DND-41 (cell line): ENCODE measurements around the gene NAPB.

Experiments used
- ATAC-seq: fragments of 200-7000 bp; cut with Tn5 transposase; 3 replicates; pipeline ENCODE4 v1.9.1; 2021; ENCODE audit warnings: low read depth; ENCODE audit not compliant: insufficient read depth
- DNase-seq: peaks from one replicate; pipeline ENCODE4 v3.0.0-alpha.2; 2020
- H2AFZ ChIP-seq: 2 replicates; pipeline ENCODE4 v1.6.0; 2012; ENCODE audit warnings: low read depth, low read length
- H3K27ac ChIP-seq: 2 replicates; pipeline ENCODE4 v1.5.1; 2012; ENCODE audit warnings: low read length, inconsistent platforms
- H3K27me3 ChIP-seq: fragments of 200-600 bp; sonication (generic); 2 replicates; pipeline ENCODE4 v1.6.0; 2012; ENCODE audit warnings: low read length, mild to moderate bottlenecking, inconsistent platforms; ENCODE audit not compliant: insufficient read depth, poor library complexity
- H3K36me3 ChIP-seq: 2 replicates; pipeline ENCODE4 v1.5.1; 2012; ENCODE audit warnings: low read length, inconsistent platforms; ENCODE audit not compliant: insufficient read depth
- H3K4me1 ChIP-seq: 2 replicates; pipeline ENCODE4 v1.5.1; 2012; ENCODE audit warnings: mild to moderate bottlenecking, low read length; ENCODE audit not compliant: insufficient read depth
- H3K4me2 ChIP-seq: 2 replicates; pipeline ENCODE4 v1.6.0; 2012; ENCODE audit warnings: mild to moderate bottlenecking, moderate library complexity, low read length, inconsistent platforms; ENCODE audit not compliant: insufficient read depth
- H3K4me3 ChIP-seq, 2 experiments: fragments of 200-600 bp in 1 of 2; shearing (Covaris generic) in 1 of 2; 2 replicates each; pipeline ENCODE4 v1.5.1; 2012 to 2016; ENCODE audit warnings: inconsistent platforms in 2 of 2, low read length in 2 of 2, mild to moderate bottlenecking in 2 of 2, low read depth in 1 of 2, moderate library complexity in 1 of 2
- H3K79me2 ChIP-seq: 2 replicates; pipeline ENCODE4 v1.6.0; 2012; ENCODE audit warnings: low read length, inconsistent platforms; ENCODE audit not compliant: insufficient read depth
- H3K9ac ChIP-seq: 2 replicates; pipeline ENCODE4 v1.6.0; 2012; ENCODE audit warnings: low read depth, mild to moderate bottlenecking, inconsistent platforms, low read length, moderate library complexity
- H3K9me3 ChIP-seq: 2 replicates; pipeline ENCODE4 v1.5.1; 2012; ENCODE audit warnings: low read length, moderate library complexity, mild to moderate bottlenecking, inconsistent platforms; ENCODE audit not compliant: insufficient read depth, severe bottlenecking
- H4K20me1 ChIP-seq: 2 replicates; pipeline ENCODE4 v1.6.0; 2012; ENCODE audit warnings: low read length; ENCODE audit not compliant: insufficient read depth
- EZH2 ChIP-seq: IDR thresholded peaks from 3 replicates; pipeline ENCODE4 v1.6.1; 2012; ENCODE audit warnings: borderline replicate concordance, low read depth, mild to moderate bottlenecking, moderate library complexity, low read length, inconsistent platforms; ENCODE audit not compliant: severe bottlenecking
- TF ChIP-seq, protein P1 (sequence below): IDR thresholded peaks from 2 replicates; pipeline ENCODE4 v1.5.1; 2012; ENCODE audit warnings: borderline replicate concordance, low read length, moderate library complexity, mild to moderate bottlenecking; ENCODE audit not compliant: poor library complexity, severe bottlenecking; ENCODE audit errors: extremely low read depth

NAPB gene

DNA sequence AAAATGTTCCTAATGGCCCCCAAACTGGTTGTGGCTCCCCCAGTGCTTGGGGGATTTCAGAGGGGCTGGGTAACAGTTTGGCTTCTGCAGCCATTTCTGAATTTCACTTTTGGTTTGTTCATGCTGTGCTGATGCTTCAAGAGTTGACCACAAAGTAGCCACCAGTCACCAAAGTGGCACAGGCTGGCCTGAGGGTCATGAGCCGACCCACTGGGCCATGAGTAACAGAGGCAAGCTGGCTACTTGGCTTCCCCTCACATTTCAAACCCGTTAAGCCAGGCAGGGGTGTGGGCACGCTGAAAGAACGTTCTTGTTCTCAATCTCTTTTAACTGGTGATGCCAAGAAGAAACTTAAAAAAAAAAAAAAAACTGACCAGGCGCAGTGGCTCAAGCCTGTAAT lies 85.8 kb downstream of the NAPB start:
- no peak for TF ChIP-seq EZH2
- TF ChIP-seq, protein P1, sequence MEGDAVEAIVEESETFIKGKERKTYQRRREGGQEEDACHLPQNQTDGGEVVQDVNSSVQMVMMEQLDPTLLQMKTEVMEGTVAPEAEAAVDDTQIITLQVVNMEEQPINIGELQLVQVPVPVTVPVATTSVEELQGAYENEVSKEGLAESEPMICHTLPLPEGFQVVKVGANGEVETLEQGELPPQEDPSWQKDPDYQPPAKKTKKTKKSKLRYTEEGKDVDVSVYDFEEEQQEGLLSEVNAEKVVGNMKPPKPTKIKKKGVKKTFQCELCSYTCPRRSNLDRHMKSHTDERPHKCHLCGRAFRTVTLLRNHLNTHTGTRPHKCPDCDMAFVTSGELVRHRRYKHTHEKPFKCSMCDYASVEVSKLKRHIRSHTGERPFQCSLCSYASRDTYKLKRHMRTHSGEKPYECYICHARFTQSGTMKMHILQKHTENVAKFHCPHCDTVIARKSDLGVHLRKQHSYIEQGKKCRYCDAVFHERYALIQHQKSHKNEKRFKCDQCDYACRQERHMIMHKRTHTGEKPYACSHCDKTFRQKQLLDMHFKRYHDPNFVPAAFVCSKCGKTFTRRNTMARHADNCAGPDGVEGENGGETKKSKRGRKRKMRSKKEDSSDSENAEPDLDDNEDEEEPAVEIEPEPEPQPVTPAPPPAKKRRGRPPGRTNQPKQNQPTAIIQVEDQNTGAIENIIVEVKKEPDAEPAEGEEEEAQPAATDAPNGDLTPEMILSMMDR, result no peak
- Histone ChIP-seq H3K9me3 (no peaks in the 10 kb centered on the region), H2AFZ (no peak overlapping the region), H3K4me3 (no peak overlapping the region), H3K4me2 (no peak overlapping the region), H3K79me2 (no peaks in the 10 kb centered on the region), H3K4me1 (no peaks in the 10 kb centered on the region), H3K27me3 (no peaks in the 10 kb centered on the region), H3K27ac (no peak overlapping the region), H4K20me1 (no peaks in the 10 kb centered on the region), H3K9ac (no peak overlapping the region), H3K36me3 (no peaks in the 10 kb centered on the region)
- DNase-seq (no peak), ATAC-seq (no peak)

DNA sequence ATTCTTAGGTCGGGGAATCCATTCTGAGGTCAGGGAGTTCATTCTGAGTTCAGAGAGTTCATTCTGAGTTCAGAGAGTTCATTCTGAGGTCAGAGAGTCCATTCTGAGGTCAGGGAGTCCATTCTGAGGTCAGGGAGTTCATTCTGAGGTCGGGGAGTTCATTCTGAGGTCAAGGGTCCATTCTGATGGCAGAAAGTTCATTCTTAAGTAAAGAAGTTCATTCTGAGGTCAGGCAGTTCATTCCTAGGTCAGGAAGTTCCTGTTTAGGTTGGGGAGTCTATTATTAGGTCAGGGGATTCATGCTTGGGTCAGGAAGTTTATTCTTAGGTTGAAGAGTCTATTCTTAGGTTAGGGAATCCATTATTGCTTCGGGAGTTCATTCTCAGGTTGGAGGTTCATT lies 87.2 kb downstream of the NAPB start:
- Histone ChIP-seq H3K9ac (no peak overlapping the region), H3K4me1 (no peaks in the 10 kb centered on the region), H3K27me3 (no peaks in the 10 kb centered on the region), H4K20me1 (no peaks in the 10 kb centered on the region), H3K36me3 (no peaks in the 10 kb centered on the region), H3K27ac (no peak overlapping the region), H3K9me3 (peaks cover 3% of the 10 kb centered on the region), H3K4me3 (no peak overlapping the region), H2AFZ (no peak overlapping the region), H3K79me2 (no peaks in the 10 kb centered on the region), H3K4me2 (no peak overlapping the region)
- no peak for ATAC-seq
- no peak for DNase-seq
- TF ChIP-seq, protein P1, result no peak
- TF ChIP-seq EZH2, result no peak

DNA sequence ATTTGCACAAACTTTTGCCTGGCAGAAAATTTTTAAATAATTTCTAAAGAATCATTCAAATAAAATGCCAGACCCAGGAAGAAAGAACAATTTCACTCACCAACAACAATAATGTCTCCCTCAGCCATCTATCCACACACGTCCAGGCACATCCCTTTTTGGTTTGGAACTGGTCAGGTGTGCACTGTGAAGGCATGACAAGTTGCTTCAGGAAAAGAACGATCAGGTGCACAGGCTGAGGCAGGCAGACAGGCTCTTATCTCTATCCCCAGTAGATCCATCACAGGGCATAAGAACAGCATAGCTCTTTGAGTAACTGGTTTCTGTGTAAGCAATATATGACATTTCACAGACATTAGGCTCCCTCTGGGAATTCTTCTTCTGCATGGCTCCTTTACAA lies 88.8 kb downstream of the NAPB start:
- ATAC-seq (no peak), DNase-seq (no peak)
- H3K4me3 ChIP-seq, result no peak overlapping the region
- no peak overlapping the region for H3K4me2 ChIP-seq
- H4K20me1 ChIP-seq, result no peaks in the 10 kb centered on the region
- H3K4me1 ChIP-seq, result no peaks in the 10 kb centered on the region
- TF ChIP-seq EZH2, result no peak
- TF ChIP-seq, protein P1, result no peak
- peaks cover 3% of the 10 kb centered on the region for H3K9me3 ChIP-seq
- H3K27ac ChIP-seq, result no peak overlapping the region
- H2AFZ ChIP-seq, result no peak overlapping the region
- H3K79me2 ChIP-seq, result no peaks in the 10 kb centered on the region
- no peak overlapping the region for H3K9ac ChIP-seq
- H3K27me3 ChIP-seq, result no peaks in the 10 kb centered on the region
- no peaks in the 10 kb centered on the region for H3K36me3 ChIP-seq
